GM21447 (cell line): ENCODE results near the gene ADARB2.
"Not testable (repeated sequence)": the region's sequence is repeated elsewhere in the genome, so short reads cannot be mapped to it uniquely, and the experiment has no call there.

Experiments
- ATAC-seq: cut with Tn5 transposase; IDR thresholded peaks from one replicate; pipeline ENCODE4 v1.9.1; 2021; ENCODE audit not compliant: unreplicated experiment

Gene ADARB2

DNA sequence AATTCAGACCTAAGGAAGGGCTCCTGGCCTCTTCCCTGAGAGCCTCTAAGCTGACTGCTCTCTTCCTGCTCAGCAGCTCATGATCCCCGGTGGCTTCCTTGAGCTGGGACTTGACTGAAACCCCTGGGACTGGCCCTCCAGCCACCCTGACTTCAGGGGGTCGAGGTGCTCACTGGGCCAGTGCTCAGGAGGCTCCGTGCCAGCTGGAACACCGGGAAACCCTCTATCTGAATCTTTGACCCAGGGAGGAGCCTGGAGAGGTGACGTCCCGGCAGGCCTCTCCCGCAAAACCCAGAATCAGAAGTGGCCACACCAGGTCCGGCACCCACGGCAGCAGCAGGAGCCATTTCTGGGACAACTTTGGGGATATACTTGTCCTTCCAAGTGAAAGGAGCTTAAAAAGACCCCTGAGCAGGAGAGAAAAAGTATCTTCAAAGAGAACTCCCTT lies 570.5 kb downstream of the ADARB2 start:
- ATAC-seq: no peak

DNA sequence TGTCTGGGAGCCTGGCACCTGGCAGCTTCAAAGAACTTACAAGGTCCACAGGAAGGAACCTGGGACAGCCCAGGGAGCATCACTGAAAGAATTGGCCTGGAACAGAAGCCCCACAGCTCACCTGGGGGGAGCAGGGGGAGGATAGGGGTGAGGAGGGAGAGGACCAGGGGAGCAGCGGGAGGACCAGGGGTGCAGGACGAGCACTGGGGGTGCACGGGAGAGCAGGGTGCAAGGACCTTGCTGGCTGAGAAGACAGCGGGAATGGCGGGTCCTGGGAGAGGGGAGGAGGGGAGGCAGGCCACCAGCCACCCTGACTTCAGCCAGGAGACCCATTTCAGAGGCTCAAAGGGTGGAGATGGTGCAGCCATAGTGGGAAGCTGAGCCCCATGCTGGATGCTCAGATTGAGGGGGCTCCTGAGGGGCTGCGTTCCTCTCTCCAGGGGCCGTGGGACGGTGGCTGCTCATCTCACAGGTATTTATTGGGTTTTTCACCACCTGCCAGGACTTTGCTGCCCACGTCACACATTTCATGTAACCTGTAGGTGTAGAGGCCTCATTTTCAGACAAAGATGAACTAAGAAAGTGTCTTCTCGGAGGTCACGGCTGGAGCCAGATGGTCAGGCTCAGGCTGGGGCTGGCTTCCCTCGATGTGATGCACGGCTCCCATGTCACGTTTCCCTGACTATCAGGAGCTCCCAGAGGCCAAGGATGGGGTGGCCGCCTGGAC lies 571.1 kb downstream of the ADARB2 start:
- no peak for ATAC-seq

DNA sequence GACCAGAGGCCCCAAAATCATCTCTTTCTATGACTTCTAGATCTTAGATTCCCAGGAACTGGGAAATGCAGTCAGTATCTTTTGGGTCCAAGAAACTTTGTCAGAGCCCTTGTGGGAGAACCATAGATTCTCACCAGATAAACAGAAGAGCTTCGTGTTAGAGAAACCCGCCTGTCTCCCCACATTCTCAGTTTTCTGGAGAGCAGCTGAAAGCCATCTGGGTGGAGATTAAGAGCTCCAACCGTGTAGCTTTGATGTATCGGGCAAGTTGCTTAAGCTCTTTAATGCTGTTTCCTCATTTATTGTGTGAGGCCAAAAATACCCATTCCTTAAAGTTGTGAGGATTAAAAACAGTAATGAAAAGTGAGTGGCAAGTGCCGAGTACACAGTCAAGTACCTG lies 573.5 kb downstream of the ADARB2 start:
- ATAC-seq: no peak

DNA sequence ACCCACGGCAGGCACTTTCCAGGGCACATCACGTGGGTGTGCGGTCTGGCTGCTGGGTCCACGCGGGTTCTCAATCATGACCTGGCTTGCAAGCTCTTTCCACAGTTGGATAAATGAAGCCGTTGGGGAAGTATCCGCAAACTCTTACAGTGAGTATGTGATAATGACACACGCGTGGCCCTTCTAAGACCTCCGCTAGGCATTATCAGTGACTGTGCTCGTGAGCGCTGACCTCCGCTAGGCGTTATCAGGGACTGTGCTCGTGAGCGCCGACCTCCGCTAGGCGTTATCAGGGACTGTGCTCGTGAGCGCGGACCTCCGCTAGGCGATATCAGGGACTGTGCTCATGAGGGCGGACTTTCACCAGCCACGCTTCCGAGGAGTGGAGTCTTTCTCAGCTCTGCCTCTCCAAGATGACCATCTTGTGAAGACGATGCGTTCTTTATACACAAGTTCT lies 574.1 kb downstream of the ADARB2 start:
- no peak for ATAC-seq

DNA sequence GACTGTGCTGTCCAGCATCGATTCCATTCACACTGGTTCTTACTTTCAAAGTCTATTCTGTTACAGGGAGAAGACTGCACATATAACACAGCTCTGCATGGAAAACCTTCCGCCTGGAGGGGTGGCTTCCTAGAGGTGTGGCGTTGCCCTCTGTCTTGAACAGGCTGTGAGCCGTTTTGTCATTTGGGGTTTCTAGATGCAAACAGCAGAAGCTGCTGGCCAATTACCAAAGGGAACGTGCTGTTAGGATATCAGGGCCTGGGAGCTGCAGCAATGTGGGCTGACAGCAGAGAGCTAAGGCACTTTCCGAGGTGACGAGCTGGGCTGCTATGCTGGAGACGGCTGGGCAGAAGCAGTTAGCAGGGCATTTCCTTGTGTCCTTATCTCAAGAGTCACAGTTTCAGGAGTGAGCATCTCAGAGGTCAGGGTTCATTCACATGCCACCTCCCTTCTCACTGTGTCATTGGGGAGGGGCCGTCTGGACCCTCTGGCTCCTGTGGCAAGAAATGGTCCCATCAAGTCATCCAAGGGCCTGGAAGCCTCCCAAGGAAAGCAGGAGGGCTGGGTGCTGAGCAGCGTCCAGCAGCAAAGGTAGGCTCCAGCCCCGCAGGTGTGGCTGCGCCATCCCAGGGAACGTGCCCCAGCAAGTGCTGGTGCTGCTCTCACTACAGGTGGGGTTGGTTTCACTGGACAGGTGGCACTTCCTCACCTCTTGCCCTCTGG lies 574.7 kb downstream of the ADARB2 start:
- ATAC-seq: no peak

DNA sequence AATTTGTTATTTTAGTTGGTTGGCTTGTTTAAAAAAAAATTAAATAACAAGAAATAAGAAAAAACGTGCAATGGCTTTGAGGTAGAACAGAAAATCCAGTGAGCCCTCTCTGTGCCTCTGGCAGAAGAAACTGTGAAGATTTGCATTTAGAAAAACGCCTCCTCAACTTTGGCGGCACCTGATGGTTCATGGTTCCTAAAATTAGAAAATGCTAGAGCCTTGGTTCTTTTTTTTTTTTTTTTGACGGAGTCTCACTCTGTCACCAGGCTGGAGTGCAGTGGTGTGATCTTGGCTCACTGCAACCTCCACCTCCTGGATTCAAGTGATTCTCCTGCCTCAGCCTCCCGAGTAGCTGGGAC lies 576.0 kb downstream of the ADARB2 start:
- ATAC-seq: not testable (repeated sequence)

DNA sequence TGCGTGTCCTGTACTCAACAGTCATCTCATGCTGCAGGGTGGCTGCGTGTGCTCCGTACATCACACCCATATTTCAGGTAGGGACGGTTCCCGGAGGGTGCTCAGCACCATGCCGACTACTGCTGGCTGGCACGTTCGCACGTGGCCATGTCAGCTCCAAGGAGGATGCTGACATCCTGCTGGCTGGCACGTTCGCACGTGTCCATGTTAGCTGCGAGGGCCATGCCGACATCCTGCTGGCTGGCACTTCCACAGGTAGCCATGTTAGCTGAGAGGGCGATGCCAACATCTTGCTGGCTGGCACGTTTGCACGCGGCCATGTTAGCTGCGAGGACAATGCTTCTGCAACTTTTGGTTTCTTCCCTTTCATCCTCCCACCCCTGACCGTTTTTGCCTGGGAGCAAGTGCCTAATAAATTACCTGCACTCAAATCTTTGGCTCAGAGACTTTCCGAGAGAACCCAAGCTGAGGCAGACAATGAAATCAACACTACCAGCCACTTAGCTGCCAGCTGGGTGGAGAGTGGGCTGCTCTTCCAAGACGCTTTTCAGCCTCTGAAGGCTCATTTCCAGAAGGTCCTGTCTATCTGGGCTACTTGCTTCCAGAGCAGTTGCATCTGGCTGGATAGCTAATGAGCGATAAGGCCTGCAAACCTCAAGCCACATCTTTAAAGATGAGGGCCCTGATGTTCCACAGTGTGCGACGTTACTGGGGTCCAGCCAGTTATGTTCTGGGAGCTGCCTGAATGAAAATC lies 576.6 kb downstream of the ADARB2 start:
- ATAC-seq: no peak

DNA sequence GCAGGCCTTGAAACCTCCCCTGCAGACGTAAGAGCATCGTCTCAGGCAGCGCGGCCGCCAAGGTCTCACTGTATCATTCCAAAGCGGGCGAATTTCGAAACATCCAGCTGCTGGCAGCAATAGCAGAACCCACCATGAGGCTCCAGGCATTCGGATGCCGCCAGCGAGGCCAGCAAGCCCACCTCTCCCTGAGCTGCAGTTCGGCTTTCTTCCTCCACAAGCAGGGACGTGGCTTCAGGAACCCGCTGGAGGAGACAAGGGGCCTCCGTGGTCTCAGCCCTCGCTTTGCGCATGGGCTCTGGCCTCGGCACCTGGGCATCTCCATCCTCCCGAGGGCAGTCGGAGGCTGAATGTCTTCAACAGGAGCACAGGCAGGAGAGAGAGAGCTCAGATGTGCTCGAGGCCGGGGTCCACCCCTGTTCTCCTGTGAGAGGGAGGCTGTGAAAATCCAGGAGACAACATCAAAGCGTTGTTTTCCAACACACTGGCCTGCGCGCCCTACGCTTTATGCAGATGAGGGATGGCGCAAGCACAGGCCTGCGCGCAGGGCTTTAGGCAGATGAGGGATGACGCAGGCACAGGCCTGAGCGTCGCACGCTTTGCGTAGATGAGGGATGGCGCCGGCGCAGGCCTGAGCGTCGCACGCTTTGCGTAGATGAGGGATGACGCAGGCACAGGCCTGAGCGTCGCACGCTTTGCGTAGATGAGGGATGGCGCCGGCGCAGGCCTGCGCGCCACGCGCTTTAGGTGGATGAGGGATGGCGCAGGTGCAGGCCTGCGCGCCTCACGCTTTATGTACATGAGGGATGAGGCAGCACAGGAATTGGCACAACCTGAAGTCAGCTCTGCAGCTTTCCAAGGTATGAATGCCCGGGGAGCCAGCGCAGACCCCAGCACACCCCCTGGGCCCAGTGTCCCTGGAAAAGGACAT lies 577.9 kb downstream of the ADARB2 start:
- no peak for ATAC-seq

DNA sequence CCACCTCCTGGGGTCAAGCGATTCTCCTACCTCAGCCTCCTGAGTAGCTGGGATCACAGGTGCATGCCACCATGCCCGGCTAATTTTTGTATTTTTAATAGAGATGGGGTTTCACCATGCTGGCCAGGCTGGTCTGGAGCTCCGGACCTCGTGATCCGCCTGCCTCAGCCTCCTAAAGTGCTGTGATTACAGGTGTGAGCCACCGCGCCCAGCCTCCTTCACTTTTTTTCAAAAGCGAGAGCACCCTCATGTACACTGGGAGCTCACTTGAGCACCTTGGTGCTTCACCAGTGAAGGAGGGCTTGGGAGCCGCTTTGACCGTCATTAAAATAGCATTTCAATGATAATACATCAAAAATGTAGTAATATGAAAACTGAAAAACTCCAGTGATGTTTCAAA lies 578.8 kb downstream of the ADARB2 start:
- not testable (repeated sequence) for ATAC-seq

DNA sequence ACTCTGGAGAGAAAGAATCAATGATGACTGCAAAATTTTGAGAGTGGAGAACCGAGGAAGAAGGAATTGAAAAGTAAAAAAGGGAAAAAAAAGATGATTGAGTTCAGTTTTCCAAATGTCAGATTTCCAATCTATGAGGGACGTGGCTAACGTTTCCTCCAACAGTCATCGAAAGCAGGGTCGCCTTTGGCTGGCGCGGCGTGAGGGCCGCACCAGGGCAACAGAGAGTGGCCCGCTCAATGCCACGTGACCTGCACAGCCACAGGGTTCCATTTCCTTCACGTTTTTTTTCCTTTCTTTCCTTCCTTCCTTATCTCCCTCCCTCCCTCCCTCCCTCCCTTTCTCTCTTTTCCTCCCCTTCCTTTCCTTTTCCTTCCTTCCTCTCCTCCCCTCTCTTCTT lies 579.3 kb downstream of the ADARB2 start:
- no peak for ATAC-seq

DNA sequence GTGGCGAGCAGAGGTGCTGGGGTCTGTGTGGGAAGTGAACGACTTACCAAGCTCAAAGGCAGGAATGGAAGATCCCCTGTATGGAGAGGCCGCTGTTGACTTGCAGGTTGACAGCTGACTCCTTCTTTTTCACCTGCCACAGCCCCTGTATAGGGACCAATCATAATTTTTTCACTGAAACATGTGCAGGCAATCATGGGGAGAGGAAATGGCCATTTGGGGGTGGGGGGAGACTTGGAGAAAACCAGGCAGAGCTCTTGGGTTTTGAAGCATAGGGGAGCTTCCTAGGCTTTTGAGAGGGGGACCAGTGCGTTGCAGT lies 579.8 kb downstream of the ADARB2 start:
- no peak for ATAC-seq

DNA sequence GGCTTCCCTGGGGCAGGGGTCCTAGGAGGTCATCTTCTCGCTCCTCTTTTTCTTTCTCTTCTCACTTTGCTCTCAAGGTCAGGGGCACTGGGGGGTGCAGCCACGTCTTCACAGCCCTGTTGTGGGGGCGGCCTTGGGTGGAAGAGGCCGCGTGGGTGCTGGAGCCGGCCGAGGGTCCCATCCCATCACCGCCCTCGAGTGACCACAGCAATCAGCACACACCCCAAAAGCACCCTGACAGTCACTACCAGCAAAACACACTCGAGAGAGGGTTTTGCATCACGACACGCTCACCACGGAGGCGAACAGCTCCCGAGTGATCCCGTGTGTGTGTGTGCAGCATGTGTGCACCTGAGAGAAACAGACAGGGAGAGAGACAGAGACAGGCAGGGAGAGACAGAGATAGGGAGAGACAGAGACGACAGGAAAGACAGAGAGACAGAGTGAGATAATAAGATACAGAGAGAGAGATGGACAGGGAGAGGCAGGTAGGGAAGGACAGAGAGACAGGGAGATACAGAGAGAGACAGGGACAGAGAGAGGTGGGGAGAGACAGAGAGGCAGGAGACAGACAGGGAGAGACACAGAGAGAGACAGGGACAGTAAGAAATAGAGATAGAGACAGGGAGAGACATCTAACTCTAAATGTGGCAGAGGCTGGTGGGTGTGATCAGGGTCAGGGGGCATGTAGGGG lies 580.3 kb downstream of the ADARB2 start:
- no peak for ATAC-seq

DNA sequence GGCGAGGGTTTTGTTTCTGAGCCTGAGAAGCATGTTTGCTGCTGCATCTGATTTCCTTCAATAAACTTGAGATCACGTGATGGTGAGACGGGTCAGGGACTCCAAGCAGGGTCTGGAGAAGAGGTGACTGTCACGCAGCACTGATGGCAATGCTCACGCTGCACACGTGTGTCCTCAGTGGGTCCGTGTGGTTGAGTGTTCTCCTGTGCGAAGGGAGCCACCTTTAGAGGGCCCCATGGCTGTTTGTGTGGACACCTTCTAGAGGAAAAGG lies 580.8 kb downstream of the ADARB2 start:
- ATAC-seq: no peak

DNA sequence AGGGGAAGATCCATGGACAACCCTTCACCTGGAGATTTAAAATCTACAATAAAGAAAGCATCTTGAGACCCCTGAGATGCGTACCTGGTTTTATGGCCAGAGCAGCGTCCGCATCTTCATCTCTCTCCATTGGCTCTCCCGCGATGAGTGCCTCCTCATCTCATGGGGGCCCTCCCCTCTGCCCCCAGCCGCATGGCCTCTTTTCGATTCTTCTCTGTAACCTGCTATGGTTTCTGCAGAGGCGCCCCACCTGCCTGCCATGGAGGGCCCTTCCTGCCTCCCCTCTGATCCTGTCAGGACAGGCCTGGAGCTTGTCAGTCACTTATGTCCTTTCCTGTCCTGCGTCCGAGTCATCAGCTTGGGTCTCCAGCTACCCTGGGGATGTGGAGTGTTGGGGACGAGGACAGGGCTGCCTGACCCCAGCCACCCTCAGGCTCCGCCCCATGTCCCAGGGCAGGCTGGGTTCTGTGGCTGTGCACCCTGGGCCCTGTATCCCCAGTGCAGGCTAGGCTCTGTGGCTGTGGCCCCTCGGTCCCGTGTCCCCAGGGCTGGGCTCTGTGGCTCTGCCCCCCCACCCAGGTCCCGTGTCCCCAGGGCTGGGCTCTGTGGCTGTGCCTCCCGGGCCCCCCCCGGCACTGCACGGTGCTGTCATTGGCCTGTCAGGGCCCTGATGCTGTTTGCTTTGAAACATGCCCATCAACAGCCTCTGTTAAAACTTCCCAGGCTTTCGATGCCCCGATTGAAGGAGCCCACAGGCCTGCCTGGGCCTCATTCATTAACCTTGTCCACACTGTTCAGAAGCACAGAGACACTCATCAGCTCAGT lies 581.3 kb downstream of the ADARB2 start:
- ATAC-seq: no peak

DNA sequence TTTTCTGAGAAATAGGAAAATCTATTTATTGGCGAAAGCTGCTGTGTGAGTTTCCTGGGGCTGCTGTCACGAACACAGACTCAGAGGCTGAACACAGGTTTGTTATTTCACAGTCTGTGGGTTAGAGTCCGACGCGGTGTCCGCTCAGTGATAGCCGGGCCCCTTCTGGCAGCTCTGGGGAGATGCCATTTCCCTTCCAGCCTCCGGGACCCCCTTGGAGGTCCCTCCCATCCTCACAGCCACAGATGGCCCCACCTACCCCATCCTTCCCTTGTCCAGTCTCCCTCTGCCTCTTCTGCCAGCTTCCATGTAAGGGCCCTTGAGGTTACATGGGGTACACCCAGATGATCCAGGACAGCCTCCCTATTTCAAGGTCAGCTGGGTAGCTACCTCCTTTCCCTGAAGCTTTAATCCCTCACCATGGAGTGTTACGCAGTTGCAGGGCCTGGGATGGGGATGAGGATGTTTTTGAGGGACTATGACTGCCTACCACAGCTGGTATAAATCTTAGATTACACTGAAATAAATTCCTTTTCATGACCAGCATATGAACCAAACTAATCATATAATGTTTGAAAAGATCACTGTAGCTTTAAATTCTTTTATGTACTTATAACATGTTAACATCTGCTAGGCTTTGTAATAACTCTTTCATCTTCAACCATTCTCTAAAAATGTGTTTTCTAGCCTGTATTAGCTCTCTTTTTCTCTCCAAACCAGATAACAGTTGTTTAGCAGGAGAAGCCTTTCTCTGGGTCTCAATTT lies 582.6 kb downstream of the ADARB2 start:
- ATAC-seq: no peak

DNA sequence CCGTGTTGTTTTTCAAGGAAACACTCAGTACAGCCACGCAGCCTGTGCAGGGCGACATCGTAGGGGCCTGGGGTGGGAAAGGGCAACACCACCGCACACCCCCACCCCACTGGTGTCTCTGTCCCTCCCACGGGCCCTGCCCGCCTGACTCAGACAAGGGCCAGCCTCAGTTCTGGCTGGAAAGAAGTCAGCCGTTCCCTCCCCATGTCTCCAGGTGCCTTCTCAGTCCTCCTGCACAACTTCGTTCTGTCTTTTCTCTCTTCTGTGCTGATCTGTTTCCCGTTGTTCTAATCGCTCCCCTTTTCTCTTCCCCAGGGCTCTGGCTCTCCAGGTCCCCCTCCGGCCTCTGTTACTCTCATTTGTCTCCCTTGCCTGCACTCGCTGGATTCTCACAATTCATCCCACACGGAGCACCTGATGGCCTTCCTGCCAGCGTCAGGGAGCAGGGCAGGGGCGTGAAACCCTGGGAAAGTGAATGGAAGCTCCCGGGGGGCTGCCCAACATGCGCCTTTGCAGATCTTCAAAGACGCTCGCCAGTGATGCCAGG lies 583.4 kb downstream of the ADARB2 start:
- ATAC-seq: no peak

DNA sequence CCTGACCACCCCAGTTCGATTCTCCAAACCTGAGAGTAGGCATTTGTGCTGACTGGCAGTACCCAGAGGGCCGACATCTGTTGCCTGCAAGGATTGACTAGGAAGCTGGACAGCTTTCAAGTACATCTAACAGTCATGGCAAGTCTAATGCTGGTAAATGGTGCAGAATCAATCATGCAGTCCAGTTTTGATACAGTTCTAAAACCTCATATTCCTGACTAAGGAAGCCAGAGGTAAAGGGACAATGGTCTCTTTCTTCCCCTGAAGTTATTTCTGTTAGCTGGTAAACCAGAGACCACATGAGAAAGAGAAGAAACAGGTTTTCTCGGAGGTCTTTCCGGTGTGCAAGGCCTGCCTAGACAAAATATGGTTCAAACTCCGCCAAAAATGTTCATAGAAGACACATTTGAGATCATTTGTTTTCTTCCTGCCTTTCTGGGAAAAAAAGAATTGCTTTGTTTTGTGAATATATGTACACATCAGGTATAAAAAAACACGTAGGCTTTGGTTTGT lies 584.0 kb downstream of the ADARB2 start:
- no peak for ATAC-seq
